HepG2 (cell line): ENCODE data around the gene CERS5. TPM values are rescaled to one million over a fixed set of nuclear protein-coding genes. Genes with fewer than 3 reads are reported as not detected.

ENCODE experiments used
- ATAC-seq: fragments of 200-7000 bp; cut with Tn5 transposase; 3 replicates; pipeline ENCODE4 v1.9.1; 2020; ENCODE audit warnings: mild to moderate bottlenecking, moderate library complexity
- BruUV-seq: library from RNA; stranded (reverse); fragments of 400-500 nt; replicated peaks from 2 replicates; lab custom pipeline; 2021; lab: Mats Ljungman, UMichigan
- CTCF ChIA-PET: fragments of 300-600 bp; formaldehyde crosslinking; extraction: SDS; loops from one replicate; lab custom pipeline; 2021; ENCODE audit warnings: low total read pairs, inconsistent platforms, low intra/inter-chr PET ratio; lab: Yijun Ruan, JAX
- POLR2A ChIA-PET: fragments of 350-600 bp; sonication (Branson Sonifier 250); formaldehyde crosslinking; loops from one replicate; lab custom pipeline; 2020; ENCODE audit warnings: antibody characterized with exemption, inconsistent platforms; lab: Yijun Ruan, JAX
- DNase-seq: peaks from one replicate; pipeline ENCODE4 v3.0.0-alpha.2; 2015; ENCODE audit warnings: low spot score
- FAIRE-seq: peaks from 3 replicates; lab custom pipeline; 2011; peaks lifted over from hg19 to GRCh38; lab: Jason Lieb, UNC
- H2AFZ ChIP-seq: one replicate; pipeline ENCODE4 v1.6.1; 2011; ENCODE audit warnings: low read length, inconsistent platforms
- H3K27ac ChIP-seq: fragments of 300-600 bp; 3 replicates; pipeline ENCODE4 v1.8.0; 2011; ENCODE audit warnings: mixed run types, mild to moderate bottlenecking, mixed read lengths, low read length, inconsistent platforms; ENCODE audit not compliant: insufficient read depth; ENCODE audit errors: extremely low read length
- H3K27me3 ChIP-seq, 2 experiments: fragments of 200-600 bp in 1 of 2; 2 replicates in 1 of 2; 3 replicates in 1 of 2; pipeline versions ENCODE4 v1.6.0 to v1.8.0; 2011; ENCODE audit warnings: low read length in 2 of 2, mild to moderate bottlenecking in 2 of 2, moderate library complexity in 2 of 2, inconsistent platforms in 1 of 2; ENCODE audit not compliant: insufficient read depth in 2 of 2, control insufficient read depth in 1 of 2
- H3K36me3 ChIP-seq, 2 experiments: fragments of 200-600 bp in 1 of 2; replicated peaks in 1 of 2; 2 replicates in 1 of 2; 3 replicates in 1 of 2; pipeline versions ENCODE4 v1.5.1 to v1.8.0; 2011; ENCODE audit warnings: low read length in 2 of 2, inconsistent platforms in 1 of 2; ENCODE audit not compliant: insufficient read depth in 2 of 2, control insufficient read depth in 1 of 2
- H3K4me1 ChIP-seq: 2 replicates; pipeline ENCODE4 v1.5.1; 2012; ENCODE audit warnings: low read length, inconsistent platforms; ENCODE audit not compliant: insufficient read depth
- H3K4me2 ChIP-seq: 2 replicates; pipeline ENCODE4 v1.6.0; 2011; ENCODE audit warnings: low read depth, low read length, inconsistent platforms
- H3K4me3 ChIP-seq, 3 experiments: fragments of 200-600 bp in 1 of 3; sonication (generic), shearing (Covaris generic) in 1 of 3; replicated peaks in 1 of 3; 2 replicates each; pipeline ENCODE4 v1.5.1; 2011 to 2016; ENCODE audit warnings: low read length in 3 of 3, inconsistent platforms in 2 of 3, low read depth in 2 of 3, mild to moderate bottlenecking in 2 of 3, control low read depth in 1 of 3, mixed read lengths in 1 of 3; ENCODE audit not compliant: insufficient read depth in 1 of 3
- H3K79me2 ChIP-seq: one replicate; pipeline ENCODE4 v1.6.1; 2011; ENCODE audit warnings: low read length, inconsistent platforms; ENCODE audit not compliant: insufficient read depth
- H3K9ac ChIP-seq: 2 replicates; pipeline ENCODE4 v1.6.0; 2011; ENCODE audit warnings: mild to moderate bottlenecking, low read depth, low read length, inconsistent platforms; ENCODE audit not compliant: insufficient read depth
- H3K9me3 ChIP-seq: 2 replicates; pipeline ENCODE4 v1.5.1; 2012; ENCODE audit warnings: mild to moderate bottlenecking, low read length
- H4K20me1 ChIP-seq: 2 replicates; pipeline ENCODE4 v1.6.0; 2011; ENCODE audit warnings: inconsistent platforms, mild to moderate bottlenecking, low read length, moderate library complexity; ENCODE audit not compliant: insufficient read depth
- EP300 ChIP-seq, 3 experiments: sonication (generic) in 1 of 3; formaldehyde crosslinking in 1 of 3; IDR thresholded peaks; 2 replicates each; pipeline versions ENCODE4 v1.5.1 to v1.6.1; 2011 to 2020; ENCODE audit warnings: low read depth in 2 of 3, low read length in 2 of 3, borderline replicate concordance in 1 of 3, improper control_type of control experiment in 1 of 3, mild to moderate bottlenecking in 1 of 3, missing genetic modification reagents in 1 of 3, moderate library complexity in 1 of 3
- HOMEZ ChIP-seq: IDR thresholded peaks from 2 replicates; pipeline ENCODE4 v1.6.1; 2016; ENCODE audit warnings: low read depth
- JARID2 ChIP-seq: sonication (generic); formaldehyde crosslinking; IDR thresholded peaks from 2 replicates; pipeline ENCODE4 v1.8.1; 2023; ENCODE audit warnings: missing genetic modification reagents, inconsistent platforms; ENCODE audit not compliant: insufficient replicate concordance
- KAT2B ChIP-seq: fragments of 150-350 bp; IDR thresholded peaks from 2 replicates; pipeline ENCODE4 v1.6.1; 2014; ENCODE audit warnings: low read depth, low read length, borderline replicate concordance
- PCBP1 ChIP-seq: fragments of 200-400 bp; formaldehyde crosslinking; IDR thresholded peaks from 2 replicates; pipeline ENCODE4 v1.6.1; 2017; ENCODE audit warnings: mild to moderate bottlenecking, low read depth, low read length, borderline replicate concordance
- ZNF282 ChIP-seq: fragments of 450-650 bp; IDR thresholded peaks from 2 replicates; pipeline ENCODE4 v1.6.1; 2018; ENCODE audit not compliant: partially characterized antibody
- ZNF550 ChIP-seq: sonication (generic); formaldehyde crosslinking; IDR thresholded peaks from 2 replicates; pipeline ENCODE4 v1.4.0; 2020; ENCODE audit warnings: mild to moderate bottlenecking, missing genetic modification reagents, borderline replicate concordance
- ZSCAN30 ChIP-seq: sonication (generic); formaldehyde crosslinking; IDR thresholded peaks from 2 replicates; pipeline ENCODE4 v1.5.0; 2020; ENCODE audit warnings: mild to moderate bottlenecking, missing genetic modification reagents
- WGBS: methylation state at CpG from one replicate; pipeline ENCODE4 v1.1.6; 2017; ENCODE audit warnings: low lambda C conversion rate; 5-methylcytosine and 5-hydroxymethylcytosine counted together
- in situ Hi-C: cut with HindIII; loops from 2 replicates; pipeline ENCODE4 v1.10.0; 2017; ENCODE audit warnings: low pct_unique_long_range_greater_than_20kb; ENCODE audit not compliant: extremely low pct_ligation_motif_present
- intact Hi-C: fragments of 100-400 bp; cut with micrococcal nuclease; formaldehyde crosslinking; loops from one replicate; pipeline ENCODE4 v1.10.0; 2022; ENCODE audit not compliant: unreplicated experiment
- polyA plus RNA-seq, 8 experiments: library from polyadenylated mRNA; depleted of rRNA in 3 of 8; stranded (reverse) in 7 of 8; unstranded in 1 of 8; fragments of >200 nt; fragmentation: Illumina TruSeq in 4 of 8; extraction: Trizol in 4 of 8; gene quantifications; 2 replicates each; pipeline versions ENCODE4 v1.2.1 to v1.2.3, GENCODE V29; 2011 to 2016; ENCODE audit warnings: low read depth in 4 of 8, missing spikeins in 1 of 8, mixed read lengths in 1 of 8; ENCODE audit not compliant: insufficient read depth in 1 of 8
- total RNA-seq, 5 experiments: library from RNA; depleted of rRNA; stranded (reverse); fragments of >200 nt; fragmentation: Illumina TruSeq; extraction: Trizol; gene quantifications; 2 replicates each; pipeline ENCODE4 v1.2.3, GENCODE V29; 2016; ENCODE audit warnings: low read depth in 1 of 5

CERS5 gene
- total and polyA plus RNA-seq, 2 of the 13 experiments (the other 11 are each of a cell fraction or from before 2014, with no cell fraction given) = 22.3 to 48.8 TPM

- Histone ChIP-seq H4K20me1 (no peaks in the 10 kb centered on the region), H3K9ac (no peak overlapping the region), H3K4me1 (peaks cover 13% of the 10 kb centered on the region), H2AFZ (no peak overlapping the region), H3K9me3 (no peaks in the 10 kb centered on the region), H3K36me3 (peaks cover 7 to 22% of the 10 kb centered on the region in 2 experiments; a peak in 4 of 5 replicates), H3K27me3 (no peaks in the 10 kb centered on the region), H3K4me2 (no peak overlapping the region), H3K4me3 (no peak overlapping the region), H3K27ac (no peak overlapping the region), H3K79me2 (no peaks in the 10 kb centered on the region)
- in situ Hi-C loops (loop anchor here (10.0 kb wide), 1 partner anchor 133 kb away; no protein-coding TSS in a partner anchor), intact Hi-C loops (no loop called here)
- ATAC-seq = no peak
- ChIA-PET POLR2A (interaction anchor here (1.3 to 1.4 kb wide), 2 partner anchors 14 to 69 kb away, joined by 3 read pairs; partner anchors contain the start of gene COX14), CTCF (interaction anchor here (1.5 kb wide), 1 partner anchor 133 kb away, joined by 3 read pairs; no protein-coding TSS in a partner anchor)
- no peak for TF ChIP-seq ZNF282
- no peak for TF ChIP-seq HOMEZ (CRISPR knock-in tag)
- TF ChIP-seq EP300 (IDR thresholded peaks at IDR 0.05; ENCODE audit: low read depth in 2 of 2, low read length in 2 of 2) = no peak
- no peak for TF ChIP-seq EP300 (CRISPR knock-in tag; IDR thresholded peaks at IDR 0.05; ENCODE audit: borderline replicate concordance)
- TF ChIP-seq ZSCAN30 (CRISPR knock-in tag) = no peak
- no peak for TF ChIP-seq KAT2B
- no peak for TF ChIP-seq ZNF550 (CRISPR knock-in tag)
- TF ChIP-seq PCBP1 = no peak
- TF ChIP-seq JARID2 (CRISPR knock-in tag) = no peak
- 95% methylated on average over 4 of the region's 4 CpGs for WGBS
- no peak for DNase-seq
- no peak for FAIRE-seq
- no TSS peak for BruUV-seq
Measured at GRCh38 chr12:50181691-50182090, 14.5 kb upstream of the CERS5 start.
